Breast epithelium (tissue), 3 donors: Measurements from ENCODE around the gene PRKG1.

Experiments
- CTCF ChIP-seq, 3 donors: fragments of 450-650 bp; IDR thresholded peaks; one replicate each; pipeline ENCODE4 v1.5.1; 2016 to 2017; ENCODE audit warnings: antibody characterized with exemption in 3 of 3, mild to moderate bottlenecking in 3 of 3, moderate library complexity in 3 of 3
- POLR2A ChIP-seq: fragments of 450-650 bp; IDR thresholded peaks from one replicate; pipeline ENCODE4 v1.6.1; 2016; ENCODE audit warnings: antibody characterized with exemption, mild to moderate bottlenecking, moderate library complexity
- POLR2AphosphoS5 ChIP-seq, 3 donors: sonication (generic); formaldehyde crosslinking; IDR thresholded peaks; one replicate each; pipeline ENCODE4 v1.6.1; 2017; ENCODE audit warnings: antibody characterized with exemption in 3 of 3

GRCh38 chr10:51522858-51523257, 448.6 kb downstream of the PRKG1 start:
- TF ChIP-seq CTCF (IDR thresholded peaks at IDR 0.05) (no peak), POLR2A (no peak), POLR2AphosphoS5 (IDR thresholded peaks at IDR 0.05) (no peak)
